ENCODE measurements around the gene PRTFDC1. TPM values are rescaled to one million over a fixed set of nuclear protein-coding genes. Genes with fewer than 3 reads are reported as not detected.

Gene PRTFDC1
- total RNA-seq, 1 donor from 2014 or later, result 27.0 TPM

GRCh38 chr10:24851629-24852028 is 100.8 kb downstream of the PRTFDC1 start:
- peaks cover 13% of the 10 kb centered on the region for H3K4me1 Mint-ChIP-seq
- no peak overlapping the region for H3K27ac Mint-ChIP-seq

GRCh38 chr10:24850727-24851296 is 101.6 kb downstream of the PRTFDC1 start:
- H3K4me3 Mint-ChIP-seq, result no peak overlapping the region
- no peak overlapping the region for H3K27ac Mint-ChIP-seq
- DNase-seq (ENCODE audit: low spot score in 2 of 2, unreplicated experiment in 2 of 2), result no peak
- no peaks in the 10 kb centered on the region for H3K9me3 Mint-ChIP-seq
- H3K27me3 Mint-ChIP-seq (ENCODE audit: low read depth), result no peaks in the 10 kb centered on the region
- TF ChIP-seq CTCF (IDR thresholded peaks at IDR 0.05; ENCODE audit: unreplicated experiment), result no peak
- peaks cover 13% of the 10 kb centered on the region for H3K4me1 Mint-ChIP-seq
- H3K36me3 Mint-ChIP-seq, result peaks cover 10% of the 10 kb centered on the region

More at GRCh38 chr10:24851629-24852028, 100.8 kb downstream of the PRTFDC1 start:
- peaks cover 10% of the 10 kb centered on the region for H3K36me3 Mint-ChIP-seq
- no peak for DNase-seq (ENCODE audit: low spot score in 2 of 2, unreplicated experiment in 2 of 2)
- no peak overlapping the region for H3K4me3 Mint-ChIP-seq
- H3K27me3 Mint-ChIP-seq (ENCODE audit: low read depth), result no peaks in the 10 kb centered on the region
- no peak for TF ChIP-seq CTCF (IDR thresholded peaks at IDR 0.05; ENCODE audit: unreplicated experiment)
- H3K9me3 Mint-ChIP-seq, result no peaks in the 10 kb centered on the region

- Mint-ChIP-seq H3K4me1 (peaks cover 13% of the 10 kb centered on the region), H3K9me3 (peaks cover 3% of the 10 kb centered on the region)
Observed at GRCh38 chr10:24849501-24850299, 102.7 kb downstream of the PRTFDC1 start.

GRCh38 chr10:24849051-24849450 is 103.4 kb downstream of the PRTFDC1 start:
- Mint-ChIP-seq H3K9me3 (peaks cover 4% of the 10 kb centered on the region), H3K27ac (no peak overlapping the region), H3K36me3 (peaks cover 4% of the 10 kb centered on the region), H3K4me3 (no peak overlapping the region), H3K4me1 (peaks cover 13% of the 10 kb centered on the region), H3K27me3 (ENCODE audit: low read depth) (no peaks in the 10 kb centered on the region)
- TF ChIP-seq CTCF (IDR thresholded peaks at IDR 0.05; ENCODE audit: unreplicated experiment), result no peak
- DNase-seq (ENCODE audit: low spot score in 2 of 2, unreplicated experiment in 2 of 2), result no peak

More at GRCh38 chr10:24849501-24850299, 102.7 kb downstream of the PRTFDC1 start:
- no peak overlapping the region for H3K27ac Mint-ChIP-seq
- no peak for DNase-seq (ENCODE audit: low spot score in 2 of 2, unreplicated experiment in 2 of 2)
- H3K27me3 Mint-ChIP-seq (ENCODE audit: low read depth), result no peaks in the 10 kb centered on the region
- H3K36me3 Mint-ChIP-seq, result peaks cover 10% of the 10 kb centered on the region
- TF ChIP-seq CTCF (IDR thresholded peaks at IDR 0.05; ENCODE audit: unreplicated experiment), result no peak
- no peak overlapping the region for H3K4me3 Mint-ChIP-seq

GRCh38 chr10:24848195-24848594 is 104.2 kb downstream of the PRTFDC1 start:
- Mint-ChIP-seq H3K27ac (no peak overlapping the region), H3K4me3 (no peak overlapping the region), H3K4me1 (peaks cover 13% of the 10 kb centered on the region), H3K9me3 (peaks cover 4% of the 10 kb centered on the region), H3K27me3 (ENCODE audit: low read depth) (no peaks in the 10 kb centered on the region), H3K36me3 (peaks cover 4% of the 10 kb centered on the region)
- TF ChIP-seq CTCF (IDR thresholded peaks at IDR 0.05; ENCODE audit: unreplicated experiment), result no peak
- DNase-seq (ENCODE audit: low spot score in 2 of 2, unreplicated experiment in 2 of 2), result no peak

Measured in mesothelial cell of epicardium (in vitro differentiated cells).